ENCODE measurements around the gene ECT2L.

The ECT2L gene, protein sequence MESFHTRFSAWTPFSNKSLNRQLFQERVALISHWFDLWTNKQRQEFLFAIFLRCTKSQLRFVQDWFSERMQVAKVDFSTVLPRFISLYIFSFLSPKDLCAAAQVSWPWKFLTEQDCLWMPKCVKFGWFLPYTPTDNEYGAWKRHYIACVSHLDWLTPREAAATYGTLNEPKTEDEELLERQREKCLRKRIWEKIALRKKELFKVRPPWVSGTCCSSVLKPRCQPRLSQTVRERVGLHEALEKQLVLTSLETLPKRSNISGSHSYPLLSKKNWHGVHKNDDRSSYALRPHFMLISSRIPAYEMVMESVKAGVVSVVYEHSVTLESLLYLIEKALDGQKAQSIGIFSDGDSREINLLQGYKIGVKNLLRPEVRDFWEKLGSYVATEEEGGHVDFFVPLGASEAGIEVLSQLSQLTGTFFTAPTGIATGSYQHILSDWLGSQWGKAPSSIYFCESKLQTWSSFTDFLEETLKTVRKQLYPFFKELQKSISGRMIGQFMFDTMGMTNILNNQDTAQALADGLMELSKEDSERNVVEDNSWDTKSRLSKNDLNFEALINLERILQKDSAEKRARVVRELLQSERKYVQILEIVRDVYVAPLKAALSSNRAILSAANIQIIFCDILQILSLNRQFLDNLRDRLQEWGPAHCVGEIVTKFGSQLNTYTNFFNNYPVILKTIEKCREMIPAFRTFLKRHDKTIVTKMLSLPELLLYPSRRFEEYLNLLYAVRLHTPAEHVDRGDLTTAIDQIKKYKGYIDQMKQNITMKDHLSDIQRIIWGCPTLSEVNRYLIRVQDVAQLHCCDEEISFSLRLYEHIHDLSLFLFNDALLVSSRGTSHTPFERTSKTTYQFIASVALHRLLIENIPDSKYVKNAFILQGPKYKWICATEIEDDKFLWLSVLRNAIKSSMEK

DNA sequence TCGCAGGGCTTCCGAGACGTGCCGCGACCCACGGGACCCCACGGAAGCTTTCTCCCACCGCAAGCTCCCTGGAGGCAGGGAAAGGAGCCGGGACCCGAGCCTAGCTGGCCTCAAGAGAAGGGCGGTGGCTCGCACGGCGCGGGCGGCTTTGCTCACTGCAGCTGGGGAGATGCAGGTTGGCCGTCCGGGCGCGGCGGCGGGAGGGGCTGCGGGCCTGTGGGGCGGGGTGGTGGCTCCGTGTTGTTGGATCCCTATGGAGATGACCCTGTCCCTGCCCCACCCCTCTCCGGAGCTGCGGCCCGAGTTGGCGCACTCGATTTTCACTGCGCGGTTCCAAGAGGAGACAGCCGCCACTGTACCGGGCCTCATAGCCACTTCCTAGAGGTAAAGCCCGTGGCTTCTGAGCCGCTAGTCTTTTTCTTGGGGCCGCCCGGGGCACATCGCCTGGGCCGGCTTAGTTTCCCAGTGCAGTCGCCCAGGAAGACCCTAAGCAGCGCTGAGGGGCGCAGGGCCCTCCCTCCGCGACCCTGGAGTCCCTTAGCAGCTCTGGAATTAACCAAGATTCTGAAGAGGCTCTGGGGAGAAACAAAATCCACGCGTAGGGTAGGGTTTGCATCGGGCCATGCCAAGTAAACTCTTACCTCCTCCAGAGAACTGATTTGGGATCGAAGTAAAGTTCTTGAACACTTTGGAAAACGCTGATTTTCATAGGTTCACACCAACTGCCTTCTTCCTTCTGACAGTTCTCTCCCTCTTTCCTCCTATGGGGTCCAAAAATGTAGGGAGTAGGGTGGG lies at the start of gene ECT2L:
Gene ECT2L, plus strand, starts transcription at position 279 of the 795 bp plus-strand sequence. CDS start 17,188 bp downstream, outside the sequence.
- H3K27me3 ChIP-seq (ENCODE audit: control insufficient read depth in 5 of 5, insufficient read depth in 4 of 5, low read length in 5 of 5): no peaks in the 10 kb centered on the region
- H3K4me3 ChIP-seq (ENCODE audit: low read depth in 1 of 5, low read length in 5 of 5): peak within 1 kb of the TSS; percentile 58 to 69 (median 63)
- H3K27ac ChIP-seq (ENCODE audit: low read depth, low read length): peak within 1 kb of the TSS; percentile 60
- H3K9ac ChIP-seq (ENCODE audit: low read length in 5 of 5): peak within 1 kb of the TSS in 4 of 5 donors; percentile 61 to 87 (median 77)
- peaks cover 11 to 18% (median 13%) of the 10 kb centered on the region in 5 donors for H3K36me3 ChIP-seq (ENCODE audit: control insufficient read depth in 5 of 5, insufficient read depth in 5 of 5, low read length in 5 of 5)
- peaks cover 0 to 15% (median 10%) of the 10 kb centered on the region in 5 donors for H3K4me1 ChIP-seq (ENCODE audit: control insufficient read depth in 5 of 5, insufficient read depth in 5 of 5, low read length in 5 of 5)
- no peaks in the 10 kb centered on the region for H3K9me3 ChIP-seq (ENCODE audit: control insufficient read depth in 5 of 5, low read length in 5 of 5)

GRCh38 chr6:138752017-138752416 lies 43.9 kb upstream of the ECT2L start:
- no peaks in the 10 kb centered on the region for H3K4me1 ChIP-seq (ENCODE audit: control insufficient read depth in 5 of 5, insufficient read depth in 5 of 5, low read length in 5 of 5)
- H3K9me3 ChIP-seq (ENCODE audit: control insufficient read depth in 5 of 5, low read length in 5 of 5): no peaks in the 10 kb centered on the region
- no peaks in the 10 kb centered on the region for H3K36me3 ChIP-seq (ENCODE audit: control insufficient read depth in 5 of 5, insufficient read depth in 5 of 5, low read length in 5 of 5)
- no peak overlapping the region for H3K9ac ChIP-seq (ENCODE audit: low read length in 5 of 5)
- no peaks in the 10 kb centered on the region for H3K27me3 ChIP-seq (ENCODE audit: control insufficient read depth in 5 of 5, insufficient read depth in 4 of 5, low read length in 5 of 5)
- no peak overlapping the region for H3K27ac ChIP-seq (ENCODE audit: low read depth, low read length)
- H3K4me3 ChIP-seq (ENCODE audit: low read depth in 1 of 5, low read length in 5 of 5): no peak overlapping the region

GRCh38 chr6:138757136-138757535 lies 38.8 kb upstream of the ECT2L start:
- no peaks in the 10 kb centered on the region for H3K4me1 ChIP-seq (ENCODE audit: control insufficient read depth in 5 of 5, insufficient read depth in 5 of 5, low read length in 5 of 5)

GRCh38 chr6:138765896-138766655 lies 29.8 kb upstream of the ECT2L start:
- Histone ChIP-seq H3K4me3 (ENCODE audit: low read depth in 1 of 5, low read length in 5 of 5) (no peak overlapping the region), H3K27me3 (ENCODE audit: control insufficient read depth in 5 of 5, insufficient read depth in 4 of 5, low read length in 5 of 5) (no peaks in the 10 kb centered on the region), H3K27ac (ENCODE audit: low read depth, low read length) (no peak overlapping the region), H3K4me1 (ENCODE audit: control insufficient read depth in 5 of 5, insufficient read depth in 5 of 5, low read length in 5 of 5) (no peaks in the 10 kb centered on the region), H3K9me3 (ENCODE audit: control insufficient read depth in 5 of 5, low read length in 5 of 5) (no peaks in the 10 kb centered on the region), H3K9ac (ENCODE audit: low read length in 5 of 5) (no peak overlapping the region), H3K36me3 (ENCODE audit: control insufficient read depth in 5 of 5, insufficient read depth in 5 of 5, low read length in 5 of 5) (no peaks in the 10 kb centered on the region)

More at GRCh38 chr6:138757136-138757535, 38.8 kb upstream of the ECT2L start:
- Histone ChIP-seq H3K9me3 (ENCODE audit: control insufficient read depth in 5 of 5, low read length in 5 of 5) (no peaks in the 10 kb centered on the region), H3K4me3 (ENCODE audit: low read depth in 1 of 5, low read length in 5 of 5) (no peak overlapping the region), H3K27me3 (ENCODE audit: control insufficient read depth in 5 of 5, insufficient read depth in 4 of 5, low read length in 5 of 5) (no peaks in the 10 kb centered on the region), H3K36me3 (ENCODE audit: control insufficient read depth in 5 of 5, insufficient read depth in 5 of 5, low read length in 5 of 5) (no peaks in the 10 kb centered on the region), H3K9ac (ENCODE audit: low read length in 5 of 5) (no peak overlapping the region), H3K27ac (ENCODE audit: low read depth, low read length) (no peak overlapping the region)

DNA sequence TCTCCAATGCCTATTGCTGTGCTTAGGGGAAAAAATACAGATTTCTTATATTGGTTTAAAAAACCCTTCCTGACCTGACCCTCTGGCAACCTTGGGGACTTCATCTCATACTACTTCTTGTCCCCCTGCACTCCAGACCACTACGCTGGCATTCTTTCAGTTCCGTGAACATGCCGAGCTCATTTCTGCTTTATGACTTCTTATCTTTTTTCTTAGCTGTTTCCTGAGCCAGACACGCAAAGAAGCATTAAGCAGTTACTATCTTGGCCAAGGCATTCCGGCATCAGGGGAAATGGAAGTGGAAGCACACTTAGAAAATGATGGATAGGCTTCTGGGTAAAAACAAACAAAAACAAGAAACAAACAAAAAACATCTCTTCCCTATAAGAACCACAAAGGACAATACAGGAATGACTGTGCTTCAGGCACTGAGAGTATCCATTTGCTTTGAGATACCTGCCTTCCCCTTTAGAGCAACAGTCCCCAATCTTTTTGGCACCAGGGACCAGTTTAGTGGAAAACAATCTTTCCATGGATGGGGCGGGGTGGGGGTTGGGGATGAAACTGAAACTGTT lies 26.7 kb upstream of the ECT2L start:
- Histone ChIP-seq H3K9ac (ENCODE audit: low read length in 5 of 5) (no peak overlapping the region), H3K4me3 (ENCODE audit: low read depth in 1 of 5, low read length in 5 of 5) (no peak overlapping the region), H3K36me3 (ENCODE audit: control insufficient read depth in 5 of 5, insufficient read depth in 5 of 5, low read length in 5 of 5) (no peaks in the 10 kb centered on the region), H3K27me3 (ENCODE audit: control insufficient read depth in 5 of 5, insufficient read depth in 4 of 5, low read length in 5 of 5) (no peaks in the 10 kb centered on the region), H3K4me1 (ENCODE audit: control insufficient read depth in 5 of 5, insufficient read depth in 5 of 5, low read length in 5 of 5) (peaks cover 2 to 13% (median 10%) of the 10 kb centered on the region in 5 donors), H3K9me3 (ENCODE audit: control insufficient read depth in 5 of 5, low read length in 5 of 5) (no peaks in the 10 kb centered on the region), H3K27ac (ENCODE audit: low read depth, low read length) (no peak overlapping the region)

DNA sequence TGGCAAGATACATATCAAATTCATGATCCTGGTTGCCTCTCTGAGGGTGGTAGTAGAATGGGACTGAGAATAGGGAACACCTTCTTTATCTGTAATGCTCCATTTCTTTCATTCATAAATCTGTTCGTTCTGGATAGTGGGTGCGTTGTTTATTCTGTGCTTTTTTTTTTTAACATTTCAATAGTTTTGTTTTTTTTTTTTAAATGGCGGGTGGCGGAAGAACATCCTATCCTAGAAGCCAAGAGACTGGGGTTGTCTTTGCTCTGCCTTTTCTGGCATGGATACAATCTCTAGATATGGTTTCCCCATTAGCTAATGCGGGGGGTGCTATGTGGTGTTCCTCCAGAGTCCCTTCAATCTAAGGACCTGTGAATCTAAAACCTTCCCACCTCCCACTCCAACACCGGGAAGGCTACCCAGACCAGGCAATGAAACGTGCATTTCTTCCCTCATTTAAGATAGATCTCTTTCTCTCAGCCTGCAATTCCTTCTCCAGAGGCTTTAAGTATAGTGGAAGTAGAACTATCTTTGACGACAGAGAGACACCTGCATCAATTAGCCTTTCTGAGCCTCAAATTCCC lies 23.2 kb upstream of the ECT2L start:
- no peaks in the 10 kb centered on the region for H3K27me3 ChIP-seq (ENCODE audit: control insufficient read depth in 5 of 5, insufficient read depth in 4 of 5, low read length in 5 of 5)
- H3K9ac ChIP-seq (ENCODE audit: low read length in 5 of 5): peak overlapping the region in 4 of 5 donors; percentile 81 to 96 (median 92)
- H3K36me3 ChIP-seq (ENCODE audit: control insufficient read depth in 5 of 5, insufficient read depth in 5 of 5, low read length in 5 of 5): peaks cover 5 to 15% (median 9%) of the 10 kb centered on the region in 5 donors
- peaks cover 2 to 21% (median 19%) of the 10 kb centered on the region in 5 donors for H3K4me1 ChIP-seq (ENCODE audit: control insufficient read depth in 5 of 5, insufficient read depth in 5 of 5, low read length in 5 of 5)
- H3K4me3 ChIP-seq (ENCODE audit: low read depth in 1 of 5, low read length in 5 of 5): peak overlapping the region; percentile 82 to 98 (median 94)
- H3K27ac ChIP-seq (ENCODE audit: low read depth, low read length): peak overlapping the region; percentile 99
- H3K9me3 ChIP-seq (ENCODE audit: control insufficient read depth in 5 of 5, low read length in 5 of 5): no peaks in the 10 kb centered on the region

GRCh38 chr6:138773177-138774091 lies 22.5 kb upstream of the ECT2L start, which contains the start of gene CCDC28A:
Gene CCDC28A (plus strand): TSS chr6:138773769. CDS start chr6:138776121, 2,352 bp downstream.
- peaks cover 2 to 21% (median 19%) of the 10 kb centered on the region in 5 donors for H3K4me1 ChIP-seq (ENCODE audit: control insufficient read depth in 5 of 5, insufficient read depth in 5 of 5, low read length in 5 of 5)
- H3K4me3 ChIP-seq (ENCODE audit: low read depth in 1 of 5, low read length in 5 of 5): peak within 1 kb of the TSS; percentile 82 to 98 (median 94)
- peaks cover 9 to 22% (median 12%) of the 10 kb centered on the region in 5 donors for H3K36me3 ChIP-seq (ENCODE audit: control insufficient read depth in 5 of 5, insufficient read depth in 5 of 5, low read length in 5 of 5)
- peak within 1 kb of the TSS; percentile 81 to 96 (median 91) for H3K9ac ChIP-seq (ENCODE audit: low read length in 5 of 5)
- H3K9me3 ChIP-seq (ENCODE audit: control insufficient read depth in 5 of 5, low read length in 5 of 5): no peaks in the 10 kb centered on the region
- peak within 1 kb of the TSS; percentile 99 for H3K27ac ChIP-seq (ENCODE audit: low read depth, low read length)
- H3K27me3 ChIP-seq (ENCODE audit: control insufficient read depth in 5 of 5, insufficient read depth in 4 of 5, low read length in 5 of 5): no peaks in the 10 kb centered on the region

DNA sequence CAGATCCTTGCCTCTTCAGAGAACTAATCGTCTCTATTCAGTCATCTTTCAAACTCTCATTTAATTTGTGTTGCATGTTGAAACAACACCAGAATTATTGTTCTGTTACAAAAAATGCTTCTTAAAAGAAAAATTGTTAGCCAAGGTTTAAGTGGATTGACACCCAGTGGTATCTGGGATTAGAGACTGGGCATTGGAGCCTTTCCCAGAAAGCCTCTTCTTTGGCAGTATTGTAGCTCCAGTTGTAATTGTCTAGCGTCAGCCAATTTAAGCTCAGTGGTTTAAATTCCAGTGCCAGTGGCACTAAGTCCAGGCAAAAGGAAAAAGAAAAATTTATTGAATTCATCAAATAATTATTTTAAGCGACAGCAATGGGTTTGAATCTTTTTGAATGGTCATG lies 21.5 kb upstream of the ECT2L start:
- Histone ChIP-seq H3K27me3 (ENCODE audit: control insufficient read depth in 5 of 5, insufficient read depth in 4 of 5, low read length in 5 of 5) (no peaks in the 10 kb centered on the region), H3K4me1 (ENCODE audit: control insufficient read depth in 5 of 5, insufficient read depth in 5 of 5, low read length in 5 of 5) (peaks cover 2 to 21% (median 19%) of the 10 kb centered on the region in 5 donors), H3K27ac (ENCODE audit: low read depth, low read length) (peak overlapping the region; percentile 99), H3K36me3 (ENCODE audit: control insufficient read depth in 5 of 5, insufficient read depth in 5 of 5, low read length in 5 of 5) (peaks cover 10 to 28% (median 12%) of the 10 kb centered on the region in 5 donors), H3K9ac (ENCODE audit: low read length in 5 of 5) (peak overlapping the region in 4 of 5 donors; percentile 81 to 96 (median 92)), H3K9me3 (ENCODE audit: control insufficient read depth in 5 of 5, low read length in 5 of 5) (no peaks in the 10 kb centered on the region), H3K4me3 (ENCODE audit: low read depth in 1 of 5, low read length in 5 of 5) (peak overlapping the region; percentile 82 to 98 (median 94))
